ENCODE measurements around the gene MAP3K7CL.
A peak's percentile ranks its signal among the peaks of the same experiment; 100 is the strongest.

The MAP3K7CL gene

DNA sequence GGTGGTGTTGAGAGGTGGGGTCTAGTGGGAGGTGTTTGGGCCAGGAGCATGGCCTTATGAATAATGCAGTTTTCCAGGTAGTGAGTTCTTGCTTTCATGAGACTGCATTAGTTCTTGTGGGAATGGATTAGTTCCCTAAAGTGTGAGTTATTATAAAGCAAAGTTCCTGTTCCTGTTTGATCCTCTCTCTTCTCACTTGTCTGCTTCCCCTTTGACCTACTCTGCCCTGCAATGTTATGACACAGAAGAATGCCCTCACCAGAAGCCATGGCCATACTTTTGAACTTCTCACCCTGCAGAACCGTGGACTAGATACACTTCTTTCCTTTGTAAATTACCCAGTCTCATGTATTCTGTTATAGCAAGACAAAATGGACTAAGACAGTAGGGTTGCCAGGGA, 53.6 kb downstream of the MAP3K7CL start:
- Mint-ChIP-seq H3K27me3 (no peaks in the 10 kb centered on the region), H3K9me3 (no peaks in the 10 kb centered on the region), H3K27ac (no peak overlapping the region), H3K4me3 (no peak overlapping the region), H3K36me3 (no peaks in the 10 kb centered on the region), H3K4me1 (peaks cover 13% of the 10 kb centered on the region)
- CTCF ChIA-PET: interaction anchor here (1.5 kb wide), 1 partner anchor 11 kb away, joined by 5 read pairs; no protein-coding TSS in a partner anchor
- DNase-seq: no peak

DNA sequence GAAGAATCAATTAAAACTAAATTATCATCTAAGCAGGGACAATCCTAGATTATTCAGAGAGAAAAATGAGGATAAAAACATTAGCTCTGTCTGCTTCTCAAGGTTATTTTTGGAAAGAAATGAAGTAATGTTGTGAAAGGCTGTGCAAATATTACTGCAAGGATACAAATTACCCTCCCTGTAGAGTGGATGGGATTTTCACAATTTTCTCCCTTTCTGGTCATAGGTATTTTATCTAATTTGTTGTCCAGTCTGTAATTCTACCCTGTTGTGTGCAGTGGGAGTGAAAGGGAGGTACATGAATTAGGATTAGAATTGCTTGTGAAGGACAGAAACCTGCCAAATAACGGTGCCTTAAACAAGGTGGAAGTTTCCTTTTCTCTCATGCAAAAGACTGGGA, 54.7 kb downstream of the MAP3K7CL start:
- no peaks in the 10 kb centered on the region for H3K27me3 Mint-ChIP-seq
- H3K27ac Mint-ChIP-seq: no peak overlapping the region
- DNase-seq: no peak
- peaks cover 13% of the 10 kb centered on the region for H3K4me1 Mint-ChIP-seq
- no peak overlapping the region for H3K4me3 Mint-ChIP-seq
- no peaks in the 10 kb centered on the region for H3K36me3 Mint-ChIP-seq
- CTCF ChIA-PET: interaction anchor here (1.5 kb wide), 1 partner anchor 10 kb away, joined by 5 read pairs; no protein-coding TSS in a partner anchor
- no peaks in the 10 kb centered on the region for H3K9me3 Mint-ChIP-seq

DNA sequence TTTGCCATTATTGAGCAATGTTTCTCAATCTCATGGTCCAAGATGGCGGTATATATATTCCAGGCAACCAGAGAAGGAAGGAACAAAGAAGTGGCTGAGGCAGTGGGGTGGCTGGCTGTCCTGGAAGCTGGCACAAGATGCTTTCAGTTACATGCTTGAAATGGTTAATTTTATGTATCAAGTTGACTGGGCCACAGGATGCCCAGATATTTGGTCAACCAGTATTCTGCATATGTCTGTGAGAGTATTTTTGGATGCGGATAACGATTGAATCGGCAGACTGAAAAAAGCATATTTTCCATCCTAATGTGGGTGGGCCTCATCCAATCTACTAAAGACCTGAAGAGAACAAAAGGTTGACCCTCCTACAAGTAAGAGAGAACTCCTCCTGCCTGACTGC, 55.2 kb downstream of the MAP3K7CL start:
- Mint-ChIP-seq H3K27me3 (no peaks in the 10 kb centered on the region), H3K36me3 (no peaks in the 10 kb centered on the region), H3K4me1 (peaks cover 13% of the 10 kb centered on the region), H3K9me3 (no peaks in the 10 kb centered on the region), H3K4me3 (no peak overlapping the region), H3K27ac (no peak overlapping the region)
- CTCF ChIA-PET: interaction anchor here (1.5 kb wide), 1 partner anchor 10 kb away, joined by 5 read pairs; no protein-coding TSS in a partner anchor
- no peak for DNase-seq

DNA sequence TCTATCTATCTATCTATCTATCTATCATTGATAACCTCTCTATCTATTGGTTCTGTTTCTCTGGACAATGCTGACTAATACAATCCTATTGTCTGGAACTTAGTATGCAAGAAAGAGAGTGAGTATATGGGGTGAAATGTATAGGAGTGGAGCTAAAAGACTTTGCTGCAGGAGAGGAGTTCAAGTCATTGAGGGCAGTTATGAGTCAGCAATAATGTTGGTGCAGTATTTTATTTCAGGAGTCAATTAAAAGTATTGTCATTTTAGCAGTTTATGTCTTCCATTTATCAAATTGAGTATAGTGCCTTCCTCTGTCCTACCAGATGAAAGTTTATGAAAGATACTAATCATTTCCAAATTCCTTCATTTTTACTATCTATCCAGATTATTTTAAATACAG, 55.8 kb downstream of the MAP3K7CL start:
- Mint-ChIP-seq H3K4me1 (peaks cover 13% of the 10 kb centered on the region), H3K9me3 (no peaks in the 10 kb centered on the region), H3K4me3 (no peak overlapping the region), H3K27me3 (no peaks in the 10 kb centered on the region), H3K27ac (no peak overlapping the region), H3K36me3 (no peaks in the 10 kb centered on the region)
- DNase-seq: no peak
- CTCF ChIA-PET: no interaction called here

DNA sequence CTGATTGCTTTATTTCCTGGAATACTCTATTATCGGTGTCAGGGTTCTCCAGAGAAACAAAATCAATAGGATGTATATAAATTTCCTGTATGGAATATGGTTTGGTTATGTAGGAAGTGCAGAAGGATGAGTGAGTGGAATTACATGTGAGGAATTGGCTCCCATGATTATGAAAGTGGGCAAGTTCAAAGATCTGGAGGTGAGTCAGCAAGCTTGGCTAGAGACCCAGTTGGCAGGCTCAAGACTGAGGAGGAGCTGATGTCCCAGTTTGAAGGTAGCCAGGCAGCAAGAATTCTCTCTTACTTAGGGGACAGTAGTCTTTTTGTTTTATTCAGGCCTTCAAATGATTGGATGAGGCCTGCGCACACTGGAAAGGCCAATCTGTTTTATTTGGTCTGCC, 57.5 kb downstream of the MAP3K7CL start:
- no peak for DNase-seq
- Mint-ChIP-seq H3K27me3 (no peaks in the 10 kb centered on the region), H3K9me3 (no peaks in the 10 kb centered on the region), H3K36me3 (no peaks in the 10 kb centered on the region), H3K4me1 (no peaks in the 10 kb centered on the region), H3K27ac (no peak overlapping the region), H3K4me3 (no peak overlapping the region)
- CTCF ChIA-PET: interaction anchor here (1.3 kb wide), 1 partner anchor 8 kb away, joined by 3 read pairs; no protein-coding TSS in a partner anchor

DNA sequence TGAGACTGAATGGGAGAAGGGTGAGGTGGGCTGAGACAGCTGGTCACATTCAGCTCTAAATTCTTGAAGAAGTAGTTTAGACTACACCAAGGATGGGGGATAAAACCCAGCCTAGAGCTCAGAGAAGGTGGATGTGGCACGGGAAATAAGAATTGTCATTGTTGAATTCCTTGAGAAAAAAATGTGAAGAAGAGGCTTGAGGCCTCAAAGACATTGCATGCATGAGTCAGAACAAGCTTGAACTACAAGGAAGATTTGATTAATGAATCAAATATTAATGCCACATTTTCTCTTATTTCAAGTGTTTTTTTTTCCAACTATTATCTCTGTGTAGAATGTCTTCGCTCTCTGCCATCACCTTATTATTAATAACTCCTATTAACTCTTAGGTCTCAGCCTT, 58.9 kb downstream of the MAP3K7CL start:
- DNase-seq: no peak
- no peak overlapping the region for H3K4me3 Mint-ChIP-seq
- H3K4me1 Mint-ChIP-seq: no peaks in the 10 kb centered on the region
- no peaks in the 10 kb centered on the region for H3K36me3 Mint-ChIP-seq
- H3K27me3 Mint-ChIP-seq: no peaks in the 10 kb centered on the region
- no peaks in the 10 kb centered on the region for H3K9me3 Mint-ChIP-seq
- H3K27ac Mint-ChIP-seq: no peak overlapping the region
- CTCF ChIA-PET: interaction anchor here (1.2 kb wide), 1 partner anchor 110 kb away, joined by 3 read pairs; no protein-coding TSS in a partner anchor

DNA sequence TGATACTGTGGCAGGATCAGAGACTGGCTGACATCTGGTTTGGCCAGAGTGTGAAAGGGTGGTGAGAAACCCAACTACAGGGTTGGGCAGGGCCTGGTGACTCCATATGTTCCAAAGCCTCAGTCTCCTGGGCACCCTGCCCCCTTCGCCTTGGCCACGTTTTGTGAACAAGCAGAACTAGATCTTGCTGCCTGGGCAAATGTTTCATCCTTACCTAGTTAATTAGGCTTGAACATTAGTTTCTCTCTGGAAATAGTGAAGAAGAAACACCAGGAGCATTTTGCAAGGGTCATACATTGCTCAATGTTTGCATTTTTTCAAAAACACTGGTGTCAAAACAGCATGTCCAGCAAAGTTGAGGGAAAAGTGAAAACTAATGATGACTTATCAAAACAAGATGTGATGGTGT, 60.5 kb downstream of the MAP3K7CL start:
- H3K4me1 Mint-ChIP-seq: peaks cover 13% of the 10 kb centered on the region

DNA sequence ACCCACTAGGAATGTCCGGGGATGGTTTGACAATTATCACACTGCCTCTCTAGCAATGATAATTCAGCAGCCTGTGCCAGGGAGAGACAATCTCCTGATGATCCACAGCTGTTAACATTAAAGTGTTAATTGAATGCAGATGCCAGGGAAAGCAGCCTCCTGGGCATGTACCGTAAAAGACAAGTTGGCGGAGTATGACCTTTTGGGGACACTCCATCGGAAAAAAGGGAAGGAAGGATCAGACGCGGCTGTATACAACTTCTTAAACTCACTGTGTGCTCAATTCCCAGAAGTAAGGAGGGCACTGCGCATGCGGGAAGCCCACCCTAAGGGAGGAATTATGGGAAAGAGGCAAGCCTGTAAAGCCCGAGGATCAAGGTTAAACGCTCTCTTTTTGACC, 62.6 kb downstream of the MAP3K7CL start:
- Mint-ChIP-seq H3K27me3 (no peaks in the 10 kb centered on the region), H3K4me3 (no peak overlapping the region), H3K36me3 (peaks cover 5% of the 10 kb centered on the region), H3K27ac (no peak overlapping the region), H3K4me1 (peaks cover 28% of the 10 kb centered on the region), H3K9me3 (peaks cover 9% of the 10 kb centered on the region)
- no peak for DNase-seq
- CTCF ChIA-PET: no interaction called here

More for the DNA sequence above, 60.5 kb downstream of the MAP3K7CL start:
- Mint-ChIP-seq H3K27me3 (no peaks in the 10 kb centered on the region), H3K27ac (no peak overlapping the region), H3K9me3 (no peaks in the 10 kb centered on the region), H3K4me3 (no peak overlapping the region), H3K36me3 (peaks cover 1% of the 10 kb centered on the region)
- DNase-seq: no peak
- CTCF ChIA-PET: no interaction called here

DNA sequence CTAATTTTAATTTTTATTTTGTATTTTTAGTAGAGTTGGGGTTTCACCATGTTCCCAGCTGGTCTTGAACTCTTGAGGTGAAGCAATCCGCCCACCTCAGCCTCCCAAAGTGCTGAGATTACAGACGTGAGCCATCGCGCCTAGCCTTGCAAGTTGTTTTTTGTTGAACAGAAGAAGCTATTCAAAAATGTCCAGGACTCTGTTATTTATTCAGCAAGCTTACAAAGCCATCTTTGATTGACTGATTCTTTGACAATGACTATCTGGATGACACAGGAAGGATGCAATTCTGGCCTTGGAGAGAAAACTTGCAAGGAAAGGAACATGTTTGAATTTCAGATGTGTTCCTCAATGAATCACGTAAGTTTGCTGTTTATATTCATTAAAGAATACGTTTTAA, 63.5 kb downstream of the MAP3K7CL start:
- H3K4me3 Mint-ChIP-seq: no peak overlapping the region
- H3K9me3 Mint-ChIP-seq: peaks cover 12% of the 10 kb centered on the region
- CTCF ChIA-PET: no interaction called here
- H3K36me3 Mint-ChIP-seq: peaks cover 6% of the 10 kb centered on the region
- H3K27me3 Mint-ChIP-seq: no peaks in the 10 kb centered on the region
- no peak for DNase-seq
- H3K27ac Mint-ChIP-seq: no peak overlapping the region
- peaks cover 28% of the 10 kb centered on the region for H3K4me1 Mint-ChIP-seq

DNA sequence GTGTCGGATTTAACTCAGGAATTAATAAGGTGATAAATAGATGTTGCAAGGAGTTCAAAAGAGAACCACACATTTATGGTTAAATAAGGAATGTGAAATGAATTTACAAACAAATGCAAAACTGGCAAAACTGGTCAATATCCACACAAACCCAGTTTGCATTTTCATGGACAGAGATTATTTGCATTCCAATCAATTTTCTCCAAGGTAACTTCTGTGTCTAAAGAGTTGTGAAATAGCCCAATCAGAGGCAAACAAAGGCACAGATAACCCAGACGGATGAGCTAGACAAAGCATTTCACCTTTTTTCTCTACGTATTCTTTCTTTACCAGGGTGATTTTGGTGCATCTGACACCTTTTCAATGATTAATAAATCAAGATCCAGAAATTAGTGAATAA, 63.9 kb downstream of the MAP3K7CL start:
- Mint-ChIP-seq H3K27me3 (no peaks in the 10 kb centered on the region), H3K9me3 (peaks cover 17% of the 10 kb centered on the region), H3K36me3 (peaks cover 10% of the 10 kb centered on the region), H3K27ac (no peak overlapping the region), H3K4me1 (peaks cover 28% of the 10 kb centered on the region), H3K4me3 (no peak overlapping the region)
- DNase-seq: no peak
- CTCF ChIA-PET: interaction anchor here (1.7 kb wide), 2 partner anchors 10 to 13 kb away, joined by 5 read pairs; no protein-coding TSS in a partner anchor

DNA sequence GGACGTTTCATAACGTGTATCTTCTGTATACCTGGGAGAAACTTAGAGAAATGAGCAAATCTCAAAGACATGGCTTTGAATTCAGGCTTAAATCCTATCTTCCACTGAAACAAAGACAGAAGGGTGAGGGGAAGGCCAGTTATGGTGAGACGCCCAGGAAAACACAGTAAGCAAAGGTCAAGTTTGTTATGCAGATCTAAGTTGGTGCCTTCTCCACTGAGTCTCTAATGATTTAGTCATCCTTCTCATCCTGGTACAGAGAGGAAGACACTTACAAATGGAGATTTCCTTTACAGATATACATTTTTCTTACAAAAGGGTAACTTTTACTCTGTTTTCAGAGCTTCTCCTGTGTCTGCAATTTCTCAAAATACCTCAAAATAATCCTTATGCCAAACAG, 64.4 kb downstream of the MAP3K7CL start:
- DNase-seq: no peak
- no peak overlapping the region for H3K4me3 Mint-ChIP-seq

DNA sequence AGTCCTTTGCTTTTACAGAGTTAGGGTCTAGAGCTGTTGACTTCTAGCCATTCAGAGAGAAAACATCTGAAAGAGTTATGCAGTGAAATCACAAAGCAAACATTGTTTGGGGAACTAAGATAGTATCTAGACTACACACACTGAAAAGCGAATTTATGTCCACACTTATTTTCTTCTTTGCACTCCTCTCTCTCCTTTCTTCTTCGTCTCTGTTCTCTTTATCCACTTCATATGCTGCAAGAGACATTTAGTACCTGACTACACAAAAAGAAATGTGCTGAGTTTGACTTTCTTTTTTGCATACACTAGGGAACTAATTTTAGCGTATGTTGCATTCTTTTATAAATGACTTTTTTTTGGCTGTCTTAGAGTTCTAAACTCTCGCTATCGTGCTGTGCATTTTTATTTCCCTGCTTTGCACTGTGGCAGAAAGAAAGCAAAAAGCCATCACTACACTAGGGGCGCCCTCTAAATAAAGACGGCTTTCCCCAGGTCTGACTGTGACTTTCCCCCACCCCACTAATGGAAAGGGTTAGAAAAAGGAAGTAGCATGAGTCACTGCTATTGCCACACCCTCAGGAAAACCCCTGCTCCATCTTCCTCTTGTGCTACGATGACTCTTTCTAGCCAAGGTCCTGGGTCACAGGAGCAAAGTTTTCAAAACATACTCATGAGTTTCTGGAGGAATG, 65.7 kb downstream of the MAP3K7CL start:
- Mint-ChIP-seq H3K4me3 (peak overlapping the region; percentile 43), H3K27ac (peak overlapping the region; percentile 86), H3K4me1 (peaks cover 28% of the 10 kb centered on the region), H3K9me3 (peaks cover 23% of the 10 kb centered on the region), H3K27me3 (no peaks in the 10 kb centered on the region), H3K36me3 (peaks cover 16% of the 10 kb centered on the region)
- DNase-seq: peak; percentile 70
- CTCF ChIA-PET: interaction anchor here (0.7 to 1.8 kb wide), 9 partner anchors 9 to 106 kb away, joined by 3 to 6 read pairs (median 5); no protein-coding TSS in a partner anchor

More for the DNA sequence above, 64.4 kb downstream of the MAP3K7CL start:
- H3K27ac Mint-ChIP-seq: no peak overlapping the region
- H3K36me3 Mint-ChIP-seq: peaks cover 10% of the 10 kb centered on the region
- H3K4me1 Mint-ChIP-seq: peaks cover 28% of the 10 kb centered on the region
- H3K9me3 Mint-ChIP-seq: peaks cover 18% of the 10 kb centered on the region
- CTCF ChIA-PET: interaction anchor here (1.3 to 1.8 kb wide), 5 partner anchors 10 to 105 kb away, joined by 3 to 6 read pairs (median 5); no protein-coding TSS in a partner anchor
- H3K27me3 Mint-ChIP-seq: no peaks in the 10 kb centered on the region

DNA sequence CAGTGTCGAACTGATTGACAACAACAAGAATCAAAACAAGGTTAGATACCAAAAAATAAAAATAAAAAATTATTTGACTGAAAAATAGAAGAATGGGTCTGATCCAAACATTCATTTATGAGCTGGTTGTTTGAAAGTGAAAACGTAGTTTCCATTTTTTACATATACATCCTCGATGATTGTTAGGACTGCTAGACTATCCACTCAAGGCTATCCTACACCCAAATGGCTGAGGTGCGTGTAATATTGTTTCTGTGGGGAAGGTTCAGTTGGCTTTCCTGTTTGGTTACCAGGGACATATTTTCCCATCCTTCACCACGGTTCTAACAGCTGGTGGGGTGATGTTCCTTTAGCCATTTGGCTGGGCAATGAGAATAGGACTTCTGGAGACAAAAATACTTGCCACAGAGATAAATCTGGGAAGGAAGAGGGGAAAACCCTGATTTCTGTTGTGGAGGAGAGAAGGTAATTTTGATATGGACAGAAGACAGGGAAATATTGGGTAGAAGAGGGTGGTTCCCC, 66.3 kb downstream of the MAP3K7CL start:
- Mint-ChIP-seq H3K9me3 (peaks cover 28% of the 10 kb centered on the region), H3K4me3 (peak overlapping the region; percentile 43), H3K36me3 (peaks cover 16% of the 10 kb centered on the region), H3K27ac (peak overlapping the region; percentile 86), H3K27me3 (no peaks in the 10 kb centered on the region), H3K4me1 (peaks cover 28% of the 10 kb centered on the region)
- no peak for DNase-seq
- CTCF ChIA-PET: interaction anchor here (0.7 to 1.8 kb wide), 4 partner anchors 23 to 101 kb away, joined by 3 to 6 read pairs (median 6); no protein-coding TSS in a partner anchor

DNA sequence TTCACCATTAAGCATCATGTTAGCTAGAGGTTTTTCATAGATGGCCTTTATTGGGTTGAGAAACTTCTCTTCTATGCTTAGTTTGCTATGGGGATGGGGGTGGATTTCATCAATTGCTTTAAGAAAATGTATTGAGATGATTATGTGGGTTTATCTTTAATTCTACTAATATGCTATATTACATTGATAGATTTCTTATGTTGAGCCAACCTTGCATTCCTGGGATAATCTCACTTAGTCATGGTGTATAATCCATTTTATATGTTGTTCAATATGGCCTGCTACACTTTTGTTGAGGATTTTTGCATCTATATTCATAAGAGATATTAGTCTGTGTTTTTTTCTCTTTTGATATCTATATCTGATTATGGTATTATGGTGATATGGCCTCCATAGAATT, 70.7 kb downstream of the MAP3K7CL start:
- Mint-ChIP-seq H3K36me3 (peaks cover 15% of the 10 kb centered on the region), H3K4me3 (no peak overlapping the region), H3K27me3 (no peaks in the 10 kb centered on the region), H3K9me3 (peaks cover 36% of the 10 kb centered on the region), H3K4me1 (peaks cover 12% of the 10 kb centered on the region), H3K27ac (no peak overlapping the region)
- no peak for DNase-seq
- CTCF ChIA-PET: no interaction called here

DNA sequence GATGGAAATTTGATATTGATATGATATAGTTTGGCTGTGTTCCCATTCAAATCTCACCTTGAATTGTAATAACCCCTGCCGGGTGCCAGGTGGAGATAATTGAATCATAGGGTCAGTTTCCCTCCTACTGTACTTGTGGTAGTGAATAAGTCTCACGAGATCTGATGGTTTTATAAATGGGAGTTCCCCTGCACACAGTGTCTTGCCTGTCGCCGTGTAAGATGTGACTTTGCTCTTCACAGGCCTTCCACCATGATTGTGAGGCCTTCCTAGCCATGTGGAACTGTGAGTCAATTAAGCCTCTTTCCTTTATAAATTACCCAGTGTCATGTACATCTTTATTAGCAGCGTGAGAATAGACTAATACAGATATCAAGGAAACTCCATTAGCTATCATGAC, 74.6 kb downstream of the MAP3K7CL start:
- no peak overlapping the region for H3K27ac Mint-ChIP-seq
- H3K9me3 Mint-ChIP-seq: peaks cover 19% of the 10 kb centered on the region
- no peaks in the 10 kb centered on the region for H3K27me3 Mint-ChIP-seq
- peaks cover 4% of the 10 kb centered on the region for H3K4me1 Mint-ChIP-seq
- no peak for DNase-seq
- no peak overlapping the region for H3K4me3 Mint-ChIP-seq
- CTCF ChIA-PET: no interaction called here
- H3K36me3 Mint-ChIP-seq: peaks cover 6% of the 10 kb centered on the region

Measured in activated naive CD4-positive, alpha-beta T cell treated with anti-CD3 and anti-CD28 coated beads, Interleukin-2, amount 10 ng/mL, durations not matched to agents 7 days and 5 days (primary cell).